Smooth muscle cell of the brain vasculature (primary cell): ENCODE measurements around the gene DYRK2.
"Not testable (repeated sequence)": the region's sequence is repeated elsewhere in the genome, so short reads cannot be mapped to it uniquely, and the experiment has no call there.

Source experiments
- DNase-seq: peaks from one replicate; pipeline ENCODE4 v3.0.0-alpha.2; 2012; ENCODE audit warnings: low read depth, low spot score

Gene DYRK2

DNA sequence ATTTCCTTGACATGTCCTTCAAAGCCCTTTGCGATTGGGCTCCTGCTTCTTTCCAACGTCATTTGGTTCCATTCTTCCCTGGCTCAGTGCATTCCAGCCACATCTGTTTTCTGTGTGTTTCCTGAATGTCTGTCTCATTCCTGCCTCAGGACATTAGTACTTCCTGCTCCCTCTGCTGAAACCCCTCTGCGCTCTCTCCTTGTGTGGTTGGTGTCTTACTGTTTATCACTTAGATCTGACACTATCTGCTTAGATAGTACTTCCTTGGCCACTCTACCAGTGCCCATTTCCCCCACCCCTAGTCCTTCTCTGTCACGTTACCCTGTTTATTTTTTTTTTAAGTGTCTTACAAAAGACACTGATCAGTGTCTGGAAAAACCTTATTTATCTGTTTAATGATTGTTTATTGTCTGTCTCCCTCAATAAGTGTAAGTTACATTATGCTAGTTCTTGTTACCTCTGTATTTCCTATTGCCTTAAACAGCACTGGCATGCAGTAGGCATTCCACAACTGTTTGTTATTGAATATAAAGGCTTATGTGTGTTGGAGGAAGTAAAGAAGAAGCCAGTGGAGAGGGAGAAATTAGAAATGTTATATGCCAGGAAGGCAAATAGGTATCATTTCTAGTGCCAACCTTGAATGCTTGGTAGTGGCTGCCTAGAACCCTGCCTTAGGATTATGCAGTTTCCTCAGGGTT lies 21.5 kb downstream of the DYRK2 start:
- DNase-seq, result no peak

DNA sequence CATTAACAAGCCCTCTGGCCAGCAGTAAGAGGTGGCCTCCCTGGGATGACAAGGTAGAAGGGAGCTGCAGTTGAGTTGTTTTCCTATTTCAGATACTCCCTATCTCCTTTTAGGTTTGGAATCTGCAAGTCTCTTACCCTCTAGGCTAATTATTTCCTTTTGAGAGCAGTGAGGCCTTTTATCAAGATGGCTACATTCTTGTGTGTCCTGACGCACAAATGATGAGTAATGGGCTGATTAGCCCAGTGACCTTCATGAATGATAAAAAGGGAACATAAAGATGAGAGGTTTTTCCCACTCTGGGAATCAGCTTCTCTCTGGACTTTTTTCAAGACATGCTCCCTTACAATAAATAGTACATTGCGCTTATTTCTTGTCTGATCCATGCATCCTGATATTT lies 22.9 kb downstream of the DYRK2 start:
- DNase-seq, result no peak

DNA sequence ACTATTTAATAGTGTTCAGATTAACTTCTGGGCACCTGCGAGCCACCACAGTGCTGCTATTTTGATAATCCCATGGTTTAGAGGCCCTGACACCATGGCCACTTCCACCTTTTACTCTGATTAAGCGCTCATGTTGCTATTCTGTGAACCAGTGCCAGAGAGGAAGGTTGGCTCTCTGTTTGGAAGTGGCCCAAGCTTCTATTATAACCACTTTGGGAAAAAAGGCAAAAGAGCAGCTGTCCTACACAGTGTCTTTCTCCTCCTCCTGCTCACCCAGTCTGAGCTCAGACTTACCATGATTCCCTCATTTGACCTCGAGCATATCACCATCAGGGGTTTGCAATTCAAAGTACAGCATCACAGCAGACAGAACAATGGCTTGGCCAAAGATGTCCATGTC lies 23.3 kb downstream of the DYRK2 start:
- no peak for DNase-seq

- not testable (repeated sequence) for DNase-seq
Observed at GRCh38 chr12:67672507-67672906, 24.0 kb downstream of the DYRK2 start.

DNA sequence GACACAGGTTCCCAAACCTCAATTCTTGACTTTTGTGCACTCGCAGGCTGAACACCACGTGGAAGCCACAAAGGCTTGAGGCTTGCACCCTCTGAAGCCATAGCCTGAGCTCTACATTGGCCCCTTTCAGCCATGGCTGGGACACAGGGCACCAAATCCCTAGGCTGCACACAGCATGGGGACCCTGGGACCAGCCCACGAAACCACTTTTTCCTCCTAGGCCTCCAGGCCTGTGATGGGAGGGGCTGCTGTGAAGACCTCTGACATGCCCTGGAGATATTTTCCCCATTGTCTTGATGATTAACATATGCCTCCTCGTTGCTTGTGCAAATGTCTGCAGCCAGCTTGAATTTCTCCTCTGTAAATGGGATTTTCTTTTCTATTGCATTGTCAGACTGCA lies 25.0 kb downstream of the DYRK2 start:
- DNase-seq, result not testable (repeated sequence)

DNA sequence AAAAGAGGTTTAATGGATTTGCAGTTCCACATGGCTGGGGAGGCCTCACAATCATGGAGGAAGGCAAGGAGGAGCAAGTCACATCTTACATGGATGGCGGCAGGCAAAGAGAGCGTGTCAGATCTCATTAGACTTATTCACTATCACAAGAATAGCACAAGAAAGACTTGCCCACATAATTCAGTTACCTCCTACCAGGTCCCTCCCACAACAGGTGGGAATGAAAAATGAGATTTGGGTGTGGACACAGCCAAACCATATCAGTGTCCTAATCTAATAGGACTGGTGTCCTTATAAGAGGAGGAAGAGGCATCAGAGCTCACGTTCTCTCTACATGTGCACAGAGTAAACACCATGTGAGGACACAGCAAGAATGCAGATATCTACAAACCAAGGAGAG lies 25.9 kb downstream of the DYRK2 start:
- no peak for DNase-seq

DNA sequence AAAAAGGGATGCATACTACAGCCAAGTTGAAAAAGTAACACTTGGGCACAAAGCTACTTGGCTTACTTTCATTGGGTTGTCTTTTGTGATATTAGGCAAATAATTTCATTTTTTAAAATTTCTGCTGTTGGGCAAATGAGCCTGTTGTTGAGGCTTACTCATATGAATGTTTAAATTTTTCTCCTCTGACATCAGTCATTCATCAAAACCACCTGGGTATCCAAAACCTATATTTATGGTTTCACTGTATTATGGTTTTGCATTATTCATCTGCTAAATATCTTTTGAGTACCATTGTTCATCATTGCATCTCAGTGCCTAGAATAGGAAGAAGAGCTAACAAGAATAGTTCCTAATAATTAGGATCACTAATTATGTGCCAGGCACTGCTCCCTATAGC lies 28.1 kb downstream of the DYRK2 start:
- DNase-seq, result no peak

DNA sequence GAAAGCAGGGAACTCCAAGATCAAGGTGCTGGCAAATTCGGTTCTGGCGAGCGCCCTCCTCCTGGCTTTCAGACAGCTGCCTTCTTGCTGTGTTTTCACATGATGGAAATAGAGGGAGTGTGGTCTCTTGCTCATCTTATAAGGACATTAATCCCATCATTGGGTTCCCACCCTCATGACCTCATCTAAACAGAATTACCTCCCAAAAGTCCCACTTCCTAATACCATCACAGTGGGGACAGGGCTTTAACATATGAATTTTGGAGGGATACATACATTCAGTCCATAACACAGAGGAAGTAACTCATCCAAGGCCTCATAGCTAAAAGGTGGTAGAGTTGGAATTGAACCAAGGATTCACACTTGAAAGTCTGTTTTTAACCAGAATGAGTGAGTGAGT lies 28.6 kb downstream of the DYRK2 start:
- no peak for DNase-seq

GRCh38 chr12:67681105-67681778 lies 32.7 kb downstream of the DYRK2 start:
- DNase-seq, result peak; percentile 80

DNA sequence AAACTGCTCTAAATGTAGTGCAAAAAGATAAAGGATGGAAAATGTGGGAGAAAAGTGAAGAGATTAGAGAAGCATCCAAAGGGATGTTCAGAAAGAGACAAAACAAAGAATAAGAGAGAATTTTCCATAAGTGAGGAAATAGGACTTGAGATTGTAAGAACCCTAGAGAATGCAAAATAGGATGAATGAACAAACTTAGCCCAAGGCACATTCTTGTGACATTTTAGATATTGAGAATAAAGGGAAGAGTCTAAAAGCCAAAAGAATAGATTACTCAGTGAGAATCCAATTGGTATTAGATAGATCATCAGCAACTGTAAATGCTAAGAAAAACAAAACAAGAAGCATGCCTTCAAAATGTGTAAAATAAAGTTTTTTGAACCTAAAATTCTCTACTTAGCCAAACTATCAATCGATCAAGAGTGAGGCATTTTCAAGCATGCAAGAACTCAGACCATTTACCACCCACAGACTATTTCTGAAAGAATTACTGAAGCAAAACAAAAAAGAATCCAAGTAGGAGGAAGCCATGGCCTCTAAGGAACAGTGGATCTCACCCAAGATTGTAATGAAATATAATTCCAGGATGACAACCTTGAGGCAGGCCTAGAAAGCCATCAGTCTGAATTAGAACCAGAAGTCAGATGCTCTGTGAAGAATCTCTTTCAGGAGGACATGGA lies 33.5 kb downstream of the DYRK2 start:
- no peak for DNase-seq

GRCh38 chr12:67689385-67689784 lies 40.8 kb downstream of the DYRK2 start:
- DNase-seq, result no peak

GRCh38 chr12:67690656-67691055 lies 42.1 kb downstream of the DYRK2 start:
- DNase-seq, result no peak

GRCh38 chr12:67691220-67691619 lies 42.7 kb downstream of the DYRK2 start:
- DNase-seq, result no peak

GRCh38 chr12:67692135-67692534 lies 43.6 kb downstream of the DYRK2 start:
- DNase-seq, result no peak

DNA sequence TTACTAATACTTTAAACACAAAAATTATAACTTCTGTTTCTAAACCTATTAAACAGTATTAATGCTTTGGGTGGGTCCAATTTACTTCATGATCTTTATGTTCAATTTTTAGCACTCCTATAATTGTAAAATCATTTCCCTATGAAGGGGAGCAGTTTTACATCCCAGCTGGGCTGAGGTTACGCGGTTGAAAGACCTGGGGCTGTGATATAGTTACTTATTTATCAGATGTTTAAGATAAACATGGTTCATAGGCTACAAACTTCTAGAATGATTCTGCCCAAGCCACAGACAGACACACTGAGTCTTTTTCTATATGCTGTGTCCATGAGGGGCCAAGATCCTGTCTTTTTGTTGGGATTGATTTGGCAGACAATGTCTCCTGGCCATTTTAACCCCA lies 44.4 kb downstream of the DYRK2 start:
- DNase-seq, result no peak

DNA sequence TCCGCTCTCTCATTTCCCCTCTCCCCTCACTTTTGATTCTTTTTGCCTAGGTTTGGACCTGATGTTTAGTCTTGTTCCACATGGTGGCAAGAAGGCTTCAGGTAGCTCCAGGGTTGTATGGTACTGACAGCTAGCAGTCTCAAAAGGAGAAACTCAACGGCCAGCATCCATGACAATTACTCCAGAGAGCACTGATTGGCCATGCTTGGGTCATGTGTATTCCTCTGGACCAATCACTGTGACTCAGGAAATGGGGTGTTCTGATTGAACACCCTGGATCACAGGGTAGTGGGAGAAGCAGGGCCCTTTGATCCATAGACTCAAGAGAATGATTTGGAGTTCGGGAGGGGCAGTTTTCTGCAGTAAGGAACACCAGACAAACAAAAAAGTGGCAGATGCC lies 45.3 kb downstream of the DYRK2 start:
- DNase-seq, result no peak

DNA sequence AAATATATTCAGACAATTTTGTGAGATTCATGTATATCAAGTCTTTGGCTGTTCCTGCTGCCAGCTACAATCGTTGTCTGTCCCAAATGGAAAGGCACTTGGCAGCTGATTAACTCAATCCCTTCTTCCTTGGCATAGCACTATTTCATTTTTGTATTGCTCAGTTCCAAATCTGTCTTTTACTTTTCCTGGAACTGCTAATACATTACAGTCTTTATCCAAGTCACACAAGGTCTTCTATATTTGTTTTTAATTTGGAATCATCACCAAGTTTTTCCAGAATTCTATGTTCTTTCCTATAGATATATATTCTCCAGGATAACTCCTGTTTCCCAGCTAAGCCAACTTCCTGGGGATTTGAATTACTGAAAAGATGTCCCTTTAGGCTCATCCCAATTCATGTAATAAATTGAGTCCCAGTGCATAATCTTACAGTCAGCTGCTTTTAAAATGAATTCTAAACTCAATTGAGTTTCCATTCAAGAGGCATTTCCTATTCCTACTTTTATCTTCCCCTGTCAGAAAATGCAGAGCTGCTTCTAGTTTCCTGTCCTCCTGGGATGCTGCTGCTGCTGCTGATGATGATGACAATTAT lies 45.9 kb downstream of the DYRK2 start:
- DNase-seq, result no peak

DNA sequence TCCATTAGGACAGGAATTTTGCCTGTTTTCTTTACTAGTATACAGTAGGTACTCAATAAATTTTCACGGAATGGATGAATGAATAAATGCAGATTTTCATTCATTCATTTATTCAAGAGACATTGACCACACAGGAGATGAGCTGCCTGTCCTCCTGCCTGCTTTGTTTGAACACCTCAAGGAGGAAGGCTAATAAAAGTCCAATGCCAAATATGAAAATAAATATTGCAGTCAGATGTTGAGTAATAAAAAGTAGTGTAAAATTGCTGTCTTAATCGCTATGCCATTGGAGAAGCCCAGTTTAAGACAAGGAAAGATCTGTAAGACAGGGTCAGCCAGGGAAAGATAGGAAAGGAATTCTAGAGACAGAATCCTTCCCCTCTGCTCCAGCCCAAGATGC lies 47.4 kb downstream of the DYRK2 start:
- DNase-seq, result no peak

GRCh38 chr12:67697443-67697842 lies 48.9 kb downstream of the DYRK2 start:
- DNase-seq, result no peak

DNA sequence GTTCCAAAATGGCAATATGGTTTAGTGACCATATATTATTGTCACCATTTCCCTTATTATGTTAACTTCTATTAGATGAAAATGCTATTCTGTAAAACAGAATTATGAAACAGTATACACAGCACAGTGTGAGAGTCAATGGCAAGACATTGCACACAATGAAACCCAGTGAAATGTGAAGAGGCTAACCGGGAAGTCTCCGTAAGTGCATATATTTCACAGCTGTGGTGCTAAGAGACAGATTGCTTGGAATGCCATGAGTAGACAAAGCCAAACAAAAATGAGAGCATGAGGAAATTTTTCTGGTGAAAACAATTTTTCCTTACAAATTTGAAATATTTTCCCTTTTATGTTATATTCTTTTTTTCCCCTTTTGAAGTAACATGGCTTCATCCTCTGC lies 49.4 kb downstream of the DYRK2 start:
- no peak for DNase-seq

DNA sequence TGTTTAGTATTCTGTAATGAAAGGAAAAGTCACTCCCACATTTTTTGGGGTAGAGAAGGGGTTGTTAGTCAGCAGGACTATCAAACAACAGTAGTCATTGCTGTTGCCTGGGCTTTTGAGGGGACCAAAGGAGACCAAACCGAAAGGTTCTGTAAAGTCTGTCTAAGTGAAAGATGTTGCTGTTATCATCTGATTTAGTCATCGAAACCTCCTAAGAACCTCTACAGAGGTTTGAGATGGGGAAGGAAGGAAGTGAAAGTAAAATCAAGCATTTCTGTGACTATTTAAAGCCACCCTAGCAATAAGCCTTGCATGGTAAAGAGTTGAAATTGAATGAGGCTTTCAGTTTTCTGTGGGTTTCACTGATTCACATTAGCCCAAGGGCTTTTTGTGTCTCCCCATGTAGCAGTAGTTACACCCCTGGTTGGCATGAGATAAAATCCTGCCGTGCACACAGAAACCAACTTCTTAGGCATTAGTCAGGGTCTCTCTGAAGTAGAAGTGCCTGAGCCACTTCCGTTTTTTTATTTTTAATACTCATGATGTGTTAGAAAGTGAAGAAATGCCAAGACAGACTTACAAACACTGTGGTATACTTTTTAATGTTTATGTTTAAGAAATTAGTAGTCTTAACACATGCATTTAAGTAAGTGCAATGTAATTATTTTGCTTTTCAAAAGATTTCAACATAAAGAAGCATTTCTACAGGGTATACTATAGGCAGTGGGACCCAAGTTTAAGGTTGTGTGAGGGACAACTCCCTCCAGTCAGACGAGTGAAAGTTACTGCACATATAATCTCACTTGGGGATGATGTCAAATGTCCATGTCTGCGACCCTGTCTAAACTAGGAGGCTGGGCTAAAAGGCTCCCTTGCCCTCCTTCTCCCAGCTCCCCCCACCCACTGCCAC lies 50.4 kb downstream of the DYRK2 start:
- DNase-seq, result no peak

DNA sequence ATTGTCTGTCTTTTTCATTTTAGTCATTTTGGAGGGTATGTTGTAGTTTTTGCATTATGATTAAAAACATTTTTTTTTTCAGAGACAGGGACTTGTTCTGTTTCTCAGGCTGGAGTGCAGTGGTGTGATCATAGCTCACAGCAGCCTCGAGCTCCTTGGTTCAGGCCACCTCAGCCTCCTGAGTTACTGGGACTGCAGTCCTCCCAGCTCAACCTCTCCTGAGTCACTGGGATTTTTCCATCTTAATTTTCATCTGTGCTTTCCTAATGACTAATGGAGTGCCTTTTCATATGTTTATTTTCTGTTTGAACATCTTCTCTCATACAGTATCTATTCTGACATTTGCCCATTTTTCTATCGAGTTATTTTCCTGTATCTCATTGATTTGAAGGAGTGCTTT lies 52.6 kb downstream of the DYRK2 start:
- no peak for DNase-seq
